K562 (cell line): Measurements from ENCODE around the gene SEC11A. TPM values are rescaled to one million over a fixed set of nuclear protein-coding genes. Genes with fewer than 3 reads are reported as not detected.
A peak's percentile ranks its signal among the peaks of the same experiment; 100 is the strongest.

Experiments
- ATF3 ChIP-seq, 2 experiments: fragments of 450-650 bp in 1 of 2; sonication (generic) in 1 of 2; formaldehyde crosslinking in 1 of 2; IDR thresholded peaks in 1 of 2; conservative IDR thresholded peaks in 1 of 2; 2 replicates each; pipeline versions ENCODE4 v1.6.1 to v1.8.1; 2016 to 2023; ENCODE audit warnings: mild to moderate bottlenecking in 2 of 2, moderate library complexity in 2 of 2, inconsistent platforms in 1 of 2, missing genetic modification reagents in 1 of 2
- CBFA2T2 ChIP-seq: fragments of 450-650 bp; conservative IDR thresholded peaks from 2 replicates; pipeline ENCODE4 v1.6.1; 2017; ENCODE audit warnings: mild to moderate bottlenecking
- DMBX1 ChIP-seq: fragments of 250-450 bp; sonication (Bioruptor Pico); IDR thresholded peaks from 2 replicates; pipeline ENCODE4 v1.8.0; 2022; ENCODE audit warnings: inconsistent platforms, mild to moderate bottlenecking, moderate library complexity, borderline replicate concordance
- ESRRA ChIP-seq: fragments of 450-650 bp; IDR thresholded peaks from 2 replicates; pipeline ENCODE4 v1.6.1; 2014; ENCODE audit warnings: low read depth, mild to moderate bottlenecking, moderate library complexity, borderline replicate concordance
- GATAD2B ChIP-seq: fragments of 450-650 bp; IDR thresholded peaks from 2 replicates; pipeline ENCODE4 v1.6.1; 2017; ENCODE audit warnings: mild to moderate bottlenecking, borderline replicate concordance
- GTF2E2 ChIP-seq: fragments of 200-800 bp; sonication (Bioruptor generic); IDR thresholded peaks from 2 replicates; pipeline ENCODE4 v1.6.1; 2016; ENCODE audit warnings: missing genetic modification characterization, missing compliant biosample characterization
- HDAC3 ChIP-seq: fragments of 450-650 bp; IDR thresholded peaks from 2 replicates; pipeline ENCODE4 v1.6.1; 2018; ENCODE audit warnings: borderline replicate concordance, mild to moderate bottlenecking, moderate library complexity; ENCODE audit not compliant: partially characterized antibody
- HDGF ChIP-seq: fragments of 450-650 bp; IDR thresholded peaks from 2 replicates; pipeline ENCODE4 v1.6.1; 2016
- KAT8 ChIP-seq: fragments of 450-650 bp; IDR thresholded peaks from 2 replicates; pipeline ENCODE4 v1.6.1; 2016; ENCODE audit warnings: low read depth, mild to moderate bottlenecking
- KLF1 ChIP-seq: fragments of 450-650 bp; IDR thresholded peaks from 2 replicates; pipeline ENCODE4 v1.6.1; 2016; ENCODE audit warnings: missing genetic modification characterization, missing compliant biosample characterization
- L3MBTL2 ChIP-seq: fragments of 450-650 bp; IDR thresholded peaks from 2 replicates; pipeline ENCODE4 v1.6.1; 2016; ENCODE audit warnings: mild to moderate bottlenecking, moderate library complexity
- MECOM ChIP-seq: fragments of 250-450 bp; sonication (Bioruptor Pico); IDR thresholded peaks from 2 replicates; pipeline ENCODE4 v1.8.0; 2022; ENCODE audit warnings: inconsistent platforms
- NEUROD1 ChIP-seq: fragments of 150-350 bp; IDR thresholded peaks from 2 replicates; pipeline ENCODE4 v1.6.1; 2014; ENCODE audit warnings: borderline replicate concordance, low read length, low read depth; ENCODE audit not compliant: partially characterized antibody
- PHB2 ChIP-seq: fragments of 450-650 bp; IDR thresholded peaks from 2 replicates; pipeline ENCODE4 v1.6.1; 2017; ENCODE audit warnings: low read depth
- PHF20 ChIP-seq: fragments of 450-650 bp; IDR thresholded peaks from 2 replicates; pipeline ENCODE4 v1.6.1; 2018; ENCODE audit not compliant: partially characterized antibody
- PTTG1 ChIP-seq: fragments of 450-650 bp; IDR thresholded peaks from 2 replicates; pipeline ENCODE4 v1.6.1; 2016; ENCODE audit warnings: low read depth, mild to moderate bottlenecking, missing genetic modification characterization, missing compliant biosample characterization
- RREB1 ChIP-seq: fragments of 250-450 bp; sonication (Bioruptor Pico); IDR thresholded peaks from 2 replicates; pipeline ENCODE4 v1.4.0; 2020
- SIRT6 ChIP-seq: IDR thresholded peaks from one replicate; pipeline ENCODE4 v1.6.1; 2012; ENCODE audit warnings: low read depth, mild to moderate bottlenecking, control low read depth, inconsistent platforms, low read length, moderate library complexity
- SMARCB1 ChIP-seq: IDR thresholded peaks from 2 replicates; pipeline ENCODE4 v1.6.1; 2011; ENCODE audit warnings: improper control_type of control experiment, low read depth; ENCODE audit not compliant: insufficient read length
- SMC3 ChIP-seq: conservative IDR thresholded peaks from 2 replicates; pipeline ENCODE4 v1.6.1; 2011; ENCODE audit warnings: low read depth, low read length, improper control_type of control experiment; ENCODE audit not compliant: insufficient read depth
- SP2 ChIP-seq: IDR thresholded peaks from 2 replicates; pipeline ENCODE4 v1.6.1; 2011; ENCODE audit warnings: mild to moderate bottlenecking, low read depth, low read length, moderate library complexity; ENCODE audit not compliant: poor library complexity, severe bottlenecking; ENCODE audit errors: extremely low read depth
- TAL1 ChIP-seq: fragments of 450-650 bp; IDR thresholded peaks from 2 replicates; pipeline ENCODE4 v1.6.1; 2016; ENCODE audit warnings: mild to moderate bottlenecking
- ZEB2 ChIP-seq: fragments of 450-650 bp; IDR thresholded peaks from 2 replicates; pipeline ENCODE4 v1.6.1; 2016
- ZNF830 ChIP-seq: fragments of 250-450 bp; sonication (Bioruptor Pico); IDR thresholded peaks from 2 replicates; pipeline ENCODE4 v1.5.0; 2021; ENCODE audit warnings: mild to moderate bottlenecking
- polyA plus RNA-seq, 8 experiments: library from polyadenylated mRNA; depleted of rRNA in 4 of 8; stranded (reverse) in 5 of 8; unstranded in 3 of 8; fragments of >200 nt; fragmentation: Nextera tagmentation in 2 of 8; fragmentation: Illumina TruSeq in 1 of 8; extraction: Ambion mirVana in 2 of 8; extraction: Trizol in 1 of 8; gene quantifications; 2 replicates each; pipeline versions ENCODE4 v1.2.1 to v1.2.3, GENCODE V29; 2011 to 2014; ENCODE audit warnings: inconsistent platforms in 1 of 8, missing spikeins in 1 of 8
- total RNA-seq, 7 experiments: library from RNA; depleted of rRNA in 6 of 7; stranded (reverse); fragments of >200 nt in 6 of 7; fragmentation: Illumina TruSeq in 2 of 7; extraction: Trizol in 2 of 7; gene quantifications; 2 replicates each; pipeline versions ENCODE4 v1.2.1 to v1.2.3, GENCODE V29; 2011 to 2021; ENCODE audit warnings: low replicate concordance in 1 of 7

Gene SEC11A
- total and polyA plus RNA-seq, 9 of the 15 experiments (the other 6 are each of a cell fraction or from before 2014, with no cell fraction given): 175 to 310 (median 229) TPM

- TF ChIP-seq RREB1 (CRISPR knock-in tag) (no peak), DMBX1 (CRISPR knock-in tag) (no peak), SIRT6 (no peak), MECOM (CRISPR knock-in tag) (no peak), SMARCB1 (no peak), L3MBTL2 (no peak), HDAC3 (peak; percentile 33), ZEB2 (peak; percentile 51; the same call in 1 of the 2 replicates), NEUROD1 (no peak), SMC3 (no peak), GATAD2B (no peak), GTF2E2 (no peak), HDGF (peak; percentile 68; the same call in 1 of the 2 replicates), TAL1 (peak; percentile 43; the same call in 1 of the 2 replicates), ZNF830 (no peak), CBFA2T2 (0 out of 2 replicates have a peak, but pooled peaks have one; percentile 12), KLF1 (no peak), ATF3 (IDR thresholded peaks at IDR 0.05) (no peak), ATF3 (CRISPR knock-in tag; conservative IDR thresholded peaks at IDR 0.05) (no peak), SP2 (no peak), ESRRA (no peak), KAT8 (no peak), PHB2 (peak; percentile 45; the same call in 1 of the 2 replicates), PTTG1 (tag) (no peak), PHF20 (no peak)
Observed at GRCh38 chr15:84750583-84751092, 34.7 kb upstream of the SEC11A start (continued).
